HG02870 (cell line): ENCODE results near the gene VARS2.
"Not testable (repeated sequence)": the region's sequence is repeated elsewhere in the genome, so short reads cannot be mapped to it uniquely, and the experiment has no call there.

ENCODE experiments used
- ATAC-seq: cut with Tn5 transposase; IDR thresholded peaks from one replicate; pipeline ENCODE4 v1.9.1; 2021; ENCODE audit warnings: mild to moderate bottlenecking, moderate library complexity; ENCODE audit not compliant: unreplicated experiment

VARS2 gene

DNA sequence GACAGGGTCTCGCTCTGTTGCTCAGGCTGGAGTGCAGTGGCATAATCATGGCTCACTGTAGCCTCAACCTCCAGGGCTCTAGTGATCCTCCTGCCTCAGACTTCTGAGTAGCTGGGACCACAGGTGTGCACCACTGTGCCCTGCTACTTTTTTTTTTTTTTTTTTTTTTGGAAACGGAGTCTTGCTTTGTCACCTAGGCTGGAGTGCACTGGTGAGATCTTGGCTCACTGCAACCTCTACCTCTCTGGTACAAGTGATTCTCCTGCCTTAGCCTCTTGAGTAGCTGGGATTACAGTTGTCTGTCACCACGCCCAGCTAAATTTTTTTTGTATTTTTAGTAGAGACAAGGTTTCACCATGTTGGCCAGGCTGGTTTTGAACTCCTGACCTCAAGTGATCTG lies 13.0 kb downstream of the VARS2 start:
- ATAC-seq = not testable (repeated sequence)

DNA sequence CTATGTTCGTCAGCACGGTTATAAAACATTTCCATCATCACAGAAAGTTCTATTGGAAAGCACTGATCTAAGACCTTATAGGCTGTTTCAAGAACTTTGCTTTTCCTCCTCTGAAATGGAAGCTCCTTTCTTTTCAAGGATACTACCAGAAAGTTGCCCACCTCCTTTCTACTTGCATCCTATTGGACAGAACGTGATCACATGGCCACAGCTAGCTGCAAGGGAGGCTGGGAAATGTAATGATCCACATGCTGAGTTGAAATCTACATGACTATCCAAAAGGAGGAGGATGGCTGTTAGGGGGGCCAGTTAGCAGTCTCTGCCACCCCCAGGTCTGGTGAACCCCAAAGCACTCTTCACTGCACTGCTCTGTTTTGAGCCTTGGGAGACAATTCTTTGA lies 14.6 kb downstream of the VARS2 start:
- no peak for ATAC-seq

DNA sequence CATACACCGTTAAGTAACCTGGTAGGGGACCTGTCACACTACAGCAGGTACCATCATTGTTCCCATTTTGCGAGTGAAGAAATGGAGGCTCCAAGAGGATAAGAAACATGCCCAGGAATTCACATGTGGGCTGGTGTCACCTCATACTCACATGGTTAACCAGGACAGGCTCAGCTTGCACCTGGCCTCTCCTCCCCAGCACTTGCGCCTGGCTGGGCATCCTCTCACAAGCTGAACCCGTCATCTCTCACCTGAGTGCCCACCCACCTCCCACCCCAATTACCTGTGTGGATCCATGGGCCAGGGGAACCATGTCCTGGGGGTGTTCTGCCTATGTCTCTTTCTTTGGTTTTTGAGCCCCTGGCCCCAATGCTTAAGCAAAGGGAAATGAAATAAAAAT lies 16.5 kb downstream of the VARS2 start:
- no peak for ATAC-seq

DNA sequence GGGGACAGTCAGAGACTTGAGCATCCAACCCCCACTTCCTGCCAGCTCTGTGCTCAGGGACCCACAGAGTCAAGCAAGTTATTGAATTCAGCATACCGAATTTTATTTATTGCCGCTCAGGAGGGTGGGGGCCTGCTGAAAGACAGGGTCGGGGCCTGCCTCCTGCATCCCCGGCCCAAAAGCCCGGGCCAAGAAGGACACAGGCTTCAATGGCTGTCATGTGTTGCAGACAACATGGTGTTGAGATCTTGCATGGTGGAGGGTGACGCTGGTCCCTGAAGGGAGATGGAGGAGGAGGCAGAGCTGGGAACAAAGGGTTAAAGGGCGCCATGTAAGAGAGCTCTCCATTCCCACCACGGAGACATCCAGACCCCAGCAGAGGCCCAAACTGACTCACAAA lies 17.2 kb downstream of the VARS2 start:
- ATAC-seq = no peak

DNA sequence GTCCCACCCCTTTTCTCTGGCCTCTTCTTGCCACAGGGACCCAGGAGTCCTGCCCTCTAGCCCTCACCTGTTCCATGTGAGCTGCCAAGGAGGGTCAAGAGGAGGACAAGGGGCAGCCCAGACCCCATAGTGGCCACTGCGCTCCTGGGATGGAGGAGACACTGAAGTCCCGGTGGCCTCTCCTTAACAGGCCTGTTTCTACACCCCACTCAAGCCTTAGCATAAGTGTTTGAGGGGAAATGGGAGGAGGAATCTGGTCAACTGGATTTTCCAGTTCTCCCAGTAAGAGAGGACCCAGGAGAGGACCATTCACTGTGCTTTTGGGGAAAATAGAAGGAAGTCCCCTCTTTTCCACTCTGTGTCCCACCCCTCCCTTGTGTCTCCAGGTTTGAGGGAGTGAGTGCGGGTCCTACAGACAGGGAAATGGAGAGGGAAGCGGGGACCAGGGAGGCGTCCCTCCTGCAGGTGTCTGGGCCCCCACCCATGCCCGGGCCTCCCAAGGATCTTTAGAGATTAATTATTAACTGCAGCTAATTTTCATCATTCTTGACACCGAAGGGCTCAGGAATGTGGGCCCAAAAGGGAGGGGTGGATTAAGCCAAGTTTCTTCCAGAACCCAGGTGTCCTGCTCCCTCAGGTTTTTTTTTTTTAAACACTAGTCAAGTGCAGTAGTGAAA lies 18.1 kb downstream of the VARS2 start, which contains the start of gene SFTA2:
Gene SFTA2, minus strand, starts transcription at position 202 of the 677 bp plus-strand sequence. Its CDS starts 74 bp downstream, at position 128.
- ATAC-seq = no peak

DNA sequence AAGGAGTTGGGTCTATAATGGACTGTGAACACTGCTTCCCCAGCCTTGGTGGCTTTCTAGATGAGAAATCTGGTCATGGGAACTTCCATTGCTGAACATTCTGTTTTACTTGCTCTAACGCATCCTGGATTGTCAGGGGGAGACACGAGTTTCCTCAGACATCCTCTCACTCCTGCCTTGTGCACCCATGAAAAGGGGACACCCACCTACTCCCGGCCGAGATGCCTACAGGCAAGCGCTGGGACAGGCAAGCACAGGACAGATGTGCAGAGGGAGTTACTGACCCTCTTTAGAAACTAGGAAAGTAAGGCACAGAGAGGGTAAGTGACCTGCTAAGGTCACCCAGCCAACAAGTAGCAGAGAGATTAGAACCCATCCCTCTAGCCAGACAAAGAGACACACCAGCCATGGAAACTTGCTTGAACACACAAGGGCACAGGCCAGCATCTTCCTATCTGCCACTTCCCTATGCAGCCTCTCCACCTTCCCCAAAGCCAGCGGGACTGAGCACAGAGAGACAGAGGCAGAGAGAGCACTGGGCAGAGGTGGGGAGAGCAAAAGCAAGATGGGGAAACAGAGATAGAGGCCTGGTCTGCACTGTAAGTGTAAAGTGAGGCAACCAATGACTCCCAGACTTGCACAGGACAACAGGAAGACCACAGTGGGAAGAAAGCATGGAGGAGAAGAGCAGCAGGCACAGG lies 18.8 kb downstream of the VARS2 start:
- ATAC-seq = no peak

DNA sequence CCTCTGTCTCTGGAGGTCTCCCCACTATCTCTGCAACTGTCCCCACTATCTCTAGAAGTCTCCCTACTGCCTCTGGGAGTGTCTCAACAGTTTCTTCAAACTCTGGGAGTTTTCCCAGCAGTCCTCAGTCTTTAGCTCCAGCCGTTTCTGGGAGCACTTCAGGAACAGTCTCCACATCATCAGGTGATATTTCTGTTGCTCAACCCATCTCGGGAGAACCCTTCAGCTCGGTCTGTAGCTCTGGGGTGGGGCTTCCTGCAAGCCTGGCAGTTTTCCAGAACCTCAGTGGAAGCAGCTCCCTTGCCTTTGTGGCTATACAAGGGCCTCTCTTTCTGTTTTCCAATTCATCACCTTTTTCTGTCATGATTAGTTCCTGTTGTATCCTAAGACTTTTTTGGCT lies 21.0 kb downstream of the VARS2 start:
- no peak for ATAC-seq

DNA sequence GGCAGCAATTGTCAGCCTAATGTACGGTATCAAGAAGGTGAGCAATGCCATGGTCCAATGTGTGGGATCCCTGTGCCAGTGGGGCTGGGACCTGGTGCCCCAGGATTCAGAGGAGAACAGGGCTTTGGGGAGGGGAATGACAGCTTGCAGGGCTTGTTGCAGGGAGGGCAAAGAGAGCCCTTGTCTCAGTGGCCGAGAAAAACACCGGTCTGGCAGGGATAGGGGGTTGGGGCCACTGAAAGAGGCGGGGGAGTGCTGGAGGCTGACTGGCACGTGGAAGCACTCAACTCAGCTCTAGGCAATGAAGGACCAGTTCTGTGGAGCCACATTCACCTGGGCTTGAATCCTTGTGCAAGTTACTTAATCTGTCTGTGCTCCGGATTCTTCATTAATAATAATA lies 23.2 kb downstream of the VARS2 start:
- ATAC-seq = no peak

DNA sequence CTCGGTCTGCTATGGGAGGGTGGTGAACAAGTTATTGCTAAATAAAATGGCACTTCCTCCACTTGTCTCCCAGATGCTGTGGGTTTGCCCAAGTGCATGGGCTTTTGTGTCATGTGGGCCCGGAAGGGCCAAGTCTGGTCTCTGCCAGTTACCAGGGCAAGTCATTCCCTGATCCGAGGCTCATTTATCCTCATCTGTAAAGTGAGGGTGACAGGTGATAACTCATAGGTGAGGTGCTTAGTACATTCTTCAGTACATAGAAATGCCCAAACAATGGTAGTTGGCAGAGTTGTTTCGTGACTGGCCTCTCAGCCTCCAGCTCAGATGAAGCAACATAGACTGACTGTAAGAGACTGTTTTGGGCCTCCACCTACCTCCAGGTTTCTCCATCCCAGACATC lies 24.7 kb downstream of the VARS2 start:
- ATAC-seq = no peak

DNA sequence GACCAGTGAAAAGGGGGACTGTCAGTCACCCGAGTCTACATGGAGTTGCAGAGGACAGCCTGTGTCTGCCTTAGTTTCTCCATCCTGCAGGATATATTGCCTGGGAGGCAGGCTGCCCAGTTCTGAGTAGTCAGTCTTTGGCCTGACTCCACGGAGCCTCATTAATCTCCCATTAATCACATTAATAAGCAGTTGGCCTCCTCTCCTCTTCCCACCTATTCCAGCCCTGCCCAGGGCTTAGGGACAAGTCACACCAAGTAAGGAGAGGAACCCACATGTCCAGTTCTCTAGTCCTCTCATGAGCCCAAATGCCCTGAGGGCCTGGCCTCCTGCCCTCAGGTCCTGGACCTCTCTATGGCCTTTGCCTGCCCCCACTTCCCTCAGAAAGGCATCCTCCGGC lies 25.4 kb downstream of the VARS2 start:
- ATAC-seq = no peak

DNA sequence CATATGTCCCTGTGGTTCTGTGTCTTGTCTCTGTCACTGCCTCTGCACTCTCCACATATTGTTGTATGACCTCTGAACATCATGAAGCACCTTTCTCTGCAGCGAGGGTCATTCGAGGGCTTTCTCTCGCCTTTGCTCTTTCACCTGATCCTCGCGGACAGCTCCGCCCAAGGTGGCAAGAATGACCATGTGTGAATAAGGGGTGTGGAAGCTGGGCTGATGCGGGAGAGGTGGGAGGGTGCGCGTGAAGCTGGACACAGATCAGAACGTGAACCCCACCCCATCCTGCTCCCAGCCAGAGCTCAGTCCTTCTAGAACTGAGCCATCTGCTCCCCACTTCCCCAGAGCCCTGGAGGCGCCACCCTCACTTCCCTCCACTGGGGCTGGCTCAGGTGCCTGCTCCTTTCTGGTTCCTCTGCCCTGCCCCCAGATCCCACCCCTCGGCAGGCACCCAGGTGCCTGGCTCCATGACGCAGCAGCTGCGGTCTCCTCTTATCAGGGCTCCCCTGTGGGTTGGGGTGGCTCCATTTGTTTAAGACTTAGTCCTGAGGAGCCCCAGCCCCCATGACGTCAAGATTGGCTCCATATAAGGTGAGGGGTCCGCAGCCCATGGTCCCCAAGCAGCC lies 26.4 kb downstream of the VARS2 start, which contains the start of gene MUCL3:
Gene MUCL3, plus strand, starts transcription at position 613 of the 626 bp plus-strand sequence. CDS start 27 bp downstream, outside the sequence.
- no peak for ATAC-seq

DNA sequence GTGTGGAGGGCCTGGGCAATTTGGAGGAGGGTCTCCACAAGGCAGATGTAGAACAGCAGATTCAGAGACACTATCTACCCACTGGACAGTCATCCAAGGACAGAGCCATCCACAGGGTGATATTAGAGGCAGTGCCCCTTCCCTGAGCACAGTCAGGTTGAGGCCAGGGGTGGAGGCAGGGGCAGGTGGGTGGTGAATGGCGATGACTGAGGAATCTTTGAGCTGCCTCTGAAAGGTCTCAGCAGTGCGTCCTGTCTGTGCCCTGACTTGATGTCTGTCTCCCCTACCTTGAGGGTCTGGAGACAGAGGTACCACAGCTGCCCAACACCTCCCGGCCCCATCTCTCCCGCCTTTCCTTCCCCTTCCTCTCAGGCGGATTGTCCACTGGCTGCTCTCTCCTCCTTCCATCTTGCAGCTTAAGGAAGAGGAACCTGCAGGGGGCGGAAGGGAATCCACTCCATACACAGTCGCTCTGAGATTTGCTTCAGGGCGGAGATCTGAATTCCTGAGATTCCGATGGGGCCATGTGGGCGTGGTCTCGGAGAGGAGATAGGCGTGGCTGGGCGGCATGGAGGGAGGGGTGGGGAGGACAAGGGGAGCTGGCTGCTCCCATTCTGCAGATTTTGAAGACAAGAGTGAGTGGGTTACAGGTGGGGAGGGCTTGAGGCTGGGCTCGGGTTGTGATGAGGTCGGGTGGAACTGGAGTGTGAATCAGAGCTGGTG lies 28.5 kb downstream of the VARS2 start:
- no peak for ATAC-seq

DNA sequence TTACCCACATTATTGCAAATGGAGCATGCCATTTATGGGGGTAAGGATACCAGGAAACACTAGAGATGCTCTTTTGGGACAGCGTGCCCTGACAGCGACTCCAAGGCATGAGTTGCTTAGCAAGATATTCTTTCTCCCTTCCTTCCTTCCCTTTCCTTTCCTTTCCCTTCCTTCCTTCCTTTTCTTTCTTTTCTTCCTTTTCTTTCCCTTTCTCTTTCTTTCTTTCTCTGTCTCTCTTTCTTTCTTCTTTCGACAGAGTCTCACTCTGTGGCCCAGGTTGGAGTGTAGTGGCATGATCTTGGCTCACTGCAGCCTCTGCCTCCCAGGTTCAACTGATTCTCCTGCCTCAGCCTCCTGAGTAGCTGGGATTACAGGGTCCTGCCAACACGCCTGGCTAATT lies 30.0 kb downstream of the VARS2 start:
- no peak for ATAC-seq

DNA sequence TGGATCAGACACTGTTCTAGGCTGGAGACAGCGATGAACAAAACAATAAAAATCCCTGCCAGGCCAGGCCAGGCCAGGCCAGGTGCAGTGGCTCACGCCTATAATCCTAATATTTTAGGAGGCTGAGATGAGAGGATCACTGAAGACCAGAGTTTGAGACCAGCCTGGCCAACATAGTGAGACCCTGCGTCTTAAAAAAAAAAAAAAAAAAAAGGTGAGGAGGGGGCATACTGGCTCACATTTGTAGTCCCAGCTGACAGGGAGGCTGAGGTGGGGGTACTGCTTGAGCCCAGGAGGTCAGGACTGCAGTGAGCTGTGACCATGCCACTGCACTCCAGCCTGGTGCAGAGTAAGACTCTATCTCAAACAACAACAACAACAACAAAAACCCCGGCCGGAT lies 31.2 kb downstream of the VARS2 start:
- ATAC-seq = no peak

DNA sequence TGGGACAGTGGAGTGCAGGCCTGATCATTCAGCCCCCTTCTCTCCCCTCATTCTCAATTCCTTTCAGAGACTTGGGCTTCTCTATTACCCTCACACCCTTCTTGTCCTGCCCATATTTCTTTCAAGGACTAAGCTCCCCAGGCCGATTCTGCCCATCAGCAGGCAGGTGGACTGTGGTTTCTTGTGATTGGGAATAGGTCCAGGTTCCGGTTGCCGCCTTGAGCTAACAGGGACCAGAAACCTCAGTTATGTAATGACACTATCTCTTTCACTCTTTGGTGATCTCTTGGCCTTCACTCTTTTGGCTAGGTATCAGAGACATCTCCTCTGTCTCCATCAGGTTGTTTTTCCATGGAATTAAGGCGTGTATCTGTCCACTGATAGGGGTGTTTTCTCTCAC lies 33.2 kb downstream of the VARS2 start:
- ATAC-seq = no peak

DNA sequence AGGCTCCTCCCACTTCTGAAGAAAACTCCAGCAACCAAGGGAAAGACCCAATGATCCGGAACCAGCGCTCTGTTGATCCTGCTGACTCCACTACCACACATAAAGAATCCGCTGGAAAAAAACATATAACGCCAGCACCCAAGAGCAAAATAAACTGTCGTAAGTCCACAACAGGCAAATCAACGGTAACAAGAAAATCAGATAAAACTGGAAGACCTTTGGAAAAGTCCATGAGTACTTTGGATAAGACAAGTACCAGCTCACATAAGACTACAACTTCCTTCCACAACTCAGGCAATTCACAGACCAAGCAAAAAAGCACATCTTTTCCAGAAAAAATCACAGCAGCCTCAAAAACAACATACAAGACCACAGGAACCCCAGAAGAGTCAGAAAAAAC lies 34.8 kb downstream of the VARS2 start:
- ATAC-seq = no peak

DNA sequence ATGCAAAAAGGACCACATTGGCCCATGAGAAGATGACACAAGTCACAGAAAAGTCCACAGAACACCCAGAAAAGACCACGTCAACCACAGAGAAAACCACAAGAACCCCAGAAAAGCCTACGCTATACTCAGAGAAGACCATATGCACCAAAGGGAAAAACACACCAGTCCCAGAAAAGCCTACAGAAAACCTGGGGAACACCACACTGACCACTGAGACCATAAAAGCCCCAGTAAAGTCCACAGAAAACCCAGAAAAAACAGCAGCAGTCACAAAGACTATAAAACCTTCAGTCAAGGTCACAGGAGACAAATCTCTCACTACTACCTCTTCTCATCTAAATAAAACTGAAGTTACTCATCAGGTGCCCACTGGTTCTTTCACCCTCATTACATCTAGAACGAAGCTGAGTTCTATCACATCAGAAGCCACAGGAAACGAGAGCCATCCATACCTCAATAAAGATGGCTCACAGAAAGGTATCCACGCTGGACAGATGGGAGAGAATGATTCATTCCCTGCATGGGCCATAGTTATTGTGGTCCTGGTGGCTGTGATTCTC lies 38.0 kb downstream of the VARS2 start:
- ATAC-seq = no peak

DNA sequence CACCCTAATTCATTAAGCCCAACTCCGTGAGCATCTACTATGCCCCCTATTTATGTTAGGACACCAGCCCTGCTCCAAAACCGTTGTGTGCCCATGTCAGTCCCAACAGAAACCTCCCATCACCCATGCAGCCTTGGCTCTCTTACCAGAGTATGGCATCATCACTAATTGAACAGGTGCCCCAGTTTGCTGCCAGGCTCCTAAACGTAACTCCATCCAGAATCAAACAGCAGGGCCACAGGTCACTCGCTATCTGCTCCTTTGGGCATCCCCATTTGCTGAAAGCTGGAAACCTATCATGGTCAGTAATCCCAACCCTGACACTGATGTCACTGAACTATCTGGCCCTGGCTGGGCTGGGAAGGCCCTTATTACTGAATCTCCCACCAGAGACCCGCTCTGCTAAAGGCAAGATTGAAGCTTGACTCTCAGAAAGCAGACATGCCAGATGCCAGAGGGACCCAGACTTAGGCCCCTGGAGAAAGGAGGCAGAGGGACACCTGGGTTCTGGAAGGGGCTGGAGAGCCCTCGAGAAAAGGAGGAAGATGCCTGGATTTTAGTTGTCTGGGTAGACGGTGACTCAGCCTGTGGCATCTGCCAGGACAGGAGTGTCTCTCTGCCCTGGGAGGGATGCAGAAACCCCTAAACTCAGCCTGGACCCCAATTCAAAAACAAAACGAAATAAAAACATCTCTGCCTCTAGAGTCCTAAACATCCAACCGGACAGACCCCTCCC lies 40.8 kb downstream of the VARS2 start:
- no peak for ATAC-seq

DNA sequence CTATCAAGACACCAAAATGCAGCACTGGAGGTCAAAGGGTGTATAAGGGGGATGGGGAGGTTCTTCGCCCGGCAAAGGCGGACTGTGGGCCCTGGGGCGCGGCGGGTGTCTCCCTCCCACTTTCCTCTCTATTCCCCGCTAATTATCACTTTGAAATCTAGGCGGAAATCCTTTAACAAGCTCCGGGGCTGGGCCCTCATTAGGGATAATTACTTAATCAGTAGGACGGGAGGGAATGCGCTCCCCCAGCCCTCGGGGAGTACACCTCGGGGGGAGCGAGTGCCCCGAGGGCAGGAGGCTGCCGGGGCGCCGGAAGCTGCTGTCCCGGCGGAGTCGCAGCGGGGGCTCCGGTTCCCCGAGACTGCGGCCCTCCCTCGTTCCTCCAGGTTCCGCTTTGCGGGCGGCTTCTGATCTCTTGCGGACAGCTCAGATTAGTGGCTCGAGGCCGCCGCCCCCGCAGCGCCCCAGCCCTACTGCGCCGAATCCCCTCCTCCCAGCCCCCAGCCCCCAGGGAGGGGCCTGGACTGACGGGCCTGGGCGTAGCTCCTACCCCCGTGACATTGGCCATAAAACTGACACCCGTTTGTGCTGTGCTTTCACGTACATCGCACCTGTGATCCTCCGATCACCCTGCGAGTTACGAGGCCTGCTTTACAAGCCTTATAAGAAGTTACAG lies 41.5 kb downstream of the VARS2 start:
- no peak for ATAC-seq

DNA sequence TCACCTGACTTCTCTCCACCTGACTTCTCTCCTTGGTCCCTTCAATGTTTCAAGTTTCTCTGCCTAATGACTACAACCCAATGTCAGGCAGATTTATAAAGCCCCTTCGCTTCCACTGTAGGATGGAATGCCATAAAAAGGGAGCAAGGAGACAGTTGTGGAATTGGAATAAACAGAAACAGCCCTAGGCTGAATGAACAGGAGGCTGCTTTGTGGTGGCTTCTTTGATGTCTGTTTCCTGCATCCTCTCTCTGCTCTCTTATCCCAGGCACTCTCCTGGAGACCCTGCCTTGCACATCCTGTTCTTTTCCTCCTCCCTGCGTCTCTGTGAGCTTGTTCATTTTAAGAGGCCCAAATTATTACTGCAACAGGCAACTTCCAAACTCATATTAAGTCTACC lies 43.7 kb downstream of the VARS2 start:
- ATAC-seq = no peak
